Retinal pigment epithelial cell (primary cell): ENCODE measurements around the gene MGAT5B.

Experiments
- DNase-seq: peaks from one replicate; pipeline ENCODE4 v3.0.0-alpha.2; 2010; ENCODE audit warnings: low read depth
- H3K4me3 ChIP-seq: 2 replicates; pipeline ENCODE4 v1.5.1; 2011; ENCODE audit warnings: mild to moderate bottlenecking, low read length, control low read depth, moderate library complexity
- CTCF ChIP-seq: conservative IDR thresholded peaks from 2 replicates; pipeline ENCODE4 v1.5.1; 2011; ENCODE audit warnings: low read depth, low read length, control low read depth, inconsistent platforms

MGAT5B gene

GRCh38 chr17:76868176-76868668 is at the start of gene MGAT5B:
MGAT5B (plus strand) TSS chr17:76868404; CDS start chr17:76869030, 626 bp downstream.
- peak within 1 kb of the TSS; percentile 12 for H3K4me3 ChIP-seq
- TF ChIP-seq CTCF, result peak; percentile 56
- no peak for DNase-seq

GRCh38 chr17:76820039-76820438 is 48.2 kb upstream of the MGAT5B start:
- DNase-seq, result no peak
- TF ChIP-seq CTCF, result no peak
- H3K4me3 ChIP-seq, result no peak overlapping the region

GRCh38 chr17:76820561-76820960 is 47.6 kb upstream of the MGAT5B start:
- no peak for DNase-seq
- H3K4me3 ChIP-seq, result no peak overlapping the region
- no peak for TF ChIP-seq CTCF

- no peak overlapping the region for H3K4me3 ChIP-seq
- no peak for TF ChIP-seq CTCF
- no peak for DNase-seq
Observed at GRCh38 chr17:76822184-76822778, 45.9 kb upstream of the MGAT5B start.

GRCh38 chr17:76824093-76824492 is 44.1 kb upstream of the MGAT5B start:
- no peak for TF ChIP-seq CTCF
- no peak overlapping the region for H3K4me3 ChIP-seq
- no peak for DNase-seq

- TF ChIP-seq CTCF, result no peak
- DNase-seq, result no peak
- H3K4me3 ChIP-seq, result no peak overlapping the region
Observed at GRCh38 chr17:76826330-76827068, 41.7 kb upstream of the MGAT5B start.

GRCh38 chr17:76827736-76828135 is 40.5 kb upstream of the MGAT5B start:
- no peak overlapping the region for H3K4me3 ChIP-seq
- TF ChIP-seq CTCF, result no peak
- DNase-seq, result no peak
